Stimulated activated CD4-positive, alpha-beta T cell treated with anti-CD3 and anti-CD28 coated beads, Interleukin-4, amount 100 ng/mL, for 4 hours (primary cell): ENCODE data around the gene KLC4.
"Not testable (repeated sequence)": the region's sequence is repeated elsewhere in the genome, so short reads cannot be mapped to it uniquely, and the experiment has no call there.

Experiments
- DNase-seq, 2 experiments: peaks; one replicate each; pipeline ENCODE4 v3.0.0-alpha.2; 2020

KLC4 gene

DNA sequence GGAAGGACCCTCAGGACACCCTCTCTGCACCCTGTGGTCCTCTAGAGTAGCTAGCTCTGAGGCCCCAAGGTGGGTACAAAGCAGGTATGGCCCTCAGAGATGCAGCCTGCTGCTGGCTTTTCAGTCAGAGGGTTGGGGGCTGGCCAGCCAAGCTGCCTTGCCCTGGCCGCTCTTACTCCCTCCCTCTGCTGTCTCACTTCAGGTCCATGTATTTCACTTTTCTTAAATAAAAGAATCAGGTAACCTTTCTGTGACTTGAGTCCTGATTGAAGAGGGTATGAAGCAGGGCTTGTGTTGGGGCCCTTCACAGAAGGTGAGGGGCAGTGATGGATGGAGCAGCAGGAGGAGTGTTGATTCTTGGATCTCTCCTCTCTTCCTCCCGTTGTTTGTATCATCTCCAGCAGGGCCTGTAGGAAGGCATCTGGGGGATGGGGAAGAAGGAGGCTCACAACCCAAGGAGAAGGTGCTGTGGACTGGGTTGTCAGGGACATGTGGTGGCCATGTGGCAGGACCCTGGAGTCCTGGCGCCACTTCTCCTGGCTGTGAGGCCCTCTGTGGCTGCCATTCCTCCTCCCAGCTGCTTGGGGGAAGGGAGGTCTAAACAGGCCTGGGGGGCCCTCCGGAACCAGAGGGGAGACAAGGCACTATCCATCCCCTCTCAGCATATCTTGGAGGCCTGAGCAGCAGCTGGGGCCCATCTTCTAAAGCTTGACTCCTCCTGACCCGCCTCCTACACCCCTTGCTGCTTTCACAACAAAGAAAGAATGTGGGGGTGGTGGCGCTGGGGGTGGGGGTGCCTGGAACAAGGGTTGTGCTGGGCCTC is 15.6 kb downstream of the KLC4 start:
- DNase-seq = no peak

DNA sequence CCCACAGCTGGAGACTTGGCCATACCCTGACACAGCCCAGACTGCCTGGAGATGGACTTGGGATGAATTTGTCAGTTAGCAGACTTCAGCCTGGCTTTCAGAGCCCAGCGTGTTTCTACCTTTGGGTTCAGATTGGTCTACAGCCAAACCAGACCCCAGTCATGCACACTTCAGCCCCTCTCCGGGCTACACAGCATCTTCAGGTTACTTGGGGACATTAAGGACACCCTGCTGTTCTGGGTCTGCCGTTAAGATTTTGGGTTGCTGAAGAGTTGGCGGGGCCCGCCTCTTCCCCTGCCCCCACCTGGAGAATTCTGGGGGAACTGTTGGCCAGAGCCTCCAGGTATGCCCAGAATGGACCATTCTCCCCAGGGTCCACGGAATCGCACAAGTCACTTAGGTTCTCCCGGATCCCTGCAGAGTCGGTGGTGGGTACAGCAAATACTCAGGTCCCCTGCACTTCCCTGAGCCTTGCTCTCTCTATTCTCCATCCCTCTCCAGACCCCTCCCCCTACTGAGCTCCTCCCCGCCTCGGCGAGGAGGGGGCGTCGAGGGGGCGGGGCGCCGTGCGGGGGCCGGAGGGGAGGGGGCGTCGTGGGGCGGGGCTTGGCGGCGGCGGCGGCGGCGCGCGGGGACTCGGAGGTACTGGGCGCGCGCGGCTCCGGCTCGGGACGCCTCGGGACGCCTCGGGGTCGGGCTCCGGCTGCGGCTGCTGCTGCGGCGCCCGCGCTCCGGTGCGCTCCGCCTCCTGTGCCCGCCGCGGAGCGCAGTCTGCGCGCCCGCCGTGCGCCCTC is 16.4 kb downstream of the KLC4 start, which contains the start of gene PTK7:
TSS of gene PTK7 (plus strand) at position 645 of the 794 bp plus-strand sequence. CDS start 175 bp downstream, outside the sequence.
- peak; percentile 34 to 48 for DNase-seq

DNA sequence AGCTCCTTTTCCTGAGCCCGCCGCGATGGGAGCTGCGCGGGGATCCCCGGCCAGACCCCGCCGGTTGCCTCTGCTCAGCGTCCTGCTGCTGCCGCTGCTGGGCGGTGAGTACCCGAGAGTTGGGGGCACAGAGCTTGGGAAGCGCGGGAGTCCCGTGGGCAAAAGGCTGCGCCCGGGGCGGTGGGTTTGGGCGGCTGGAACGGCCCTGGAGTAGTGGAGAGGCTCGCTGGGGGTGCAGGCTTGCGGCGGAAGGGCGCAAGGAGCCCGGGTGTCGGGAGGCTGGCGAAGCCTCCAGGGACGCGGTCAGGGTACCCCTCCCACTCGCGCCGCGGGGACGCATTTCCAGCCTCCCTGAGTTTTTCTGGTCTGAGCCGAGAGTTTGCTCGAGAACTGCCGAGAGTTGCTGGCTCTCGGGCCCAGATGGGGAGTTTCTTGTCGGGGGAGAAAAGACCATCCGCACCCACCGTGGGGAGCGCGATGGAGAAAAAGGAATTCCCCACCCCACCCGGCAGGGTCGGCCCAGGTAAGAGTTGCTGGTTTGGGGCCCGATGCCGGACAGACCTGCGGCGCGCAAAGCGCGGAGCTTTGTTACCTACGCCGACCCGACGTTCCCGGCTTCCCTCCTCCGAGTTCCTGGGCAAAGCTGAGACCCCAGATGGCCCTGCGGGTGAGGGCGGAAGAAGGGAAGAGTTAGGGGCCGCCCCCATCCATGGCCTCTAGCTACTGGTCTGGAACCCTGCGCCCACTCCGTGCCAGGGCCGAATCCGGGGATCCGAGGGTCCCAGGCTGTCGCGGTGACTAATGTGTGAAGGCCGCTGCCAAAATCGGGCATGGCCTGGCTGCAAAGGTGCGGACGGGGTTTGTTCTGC is 17.3 kb downstream of the KLC4 start:
- no peak for DNase-seq

DNA sequence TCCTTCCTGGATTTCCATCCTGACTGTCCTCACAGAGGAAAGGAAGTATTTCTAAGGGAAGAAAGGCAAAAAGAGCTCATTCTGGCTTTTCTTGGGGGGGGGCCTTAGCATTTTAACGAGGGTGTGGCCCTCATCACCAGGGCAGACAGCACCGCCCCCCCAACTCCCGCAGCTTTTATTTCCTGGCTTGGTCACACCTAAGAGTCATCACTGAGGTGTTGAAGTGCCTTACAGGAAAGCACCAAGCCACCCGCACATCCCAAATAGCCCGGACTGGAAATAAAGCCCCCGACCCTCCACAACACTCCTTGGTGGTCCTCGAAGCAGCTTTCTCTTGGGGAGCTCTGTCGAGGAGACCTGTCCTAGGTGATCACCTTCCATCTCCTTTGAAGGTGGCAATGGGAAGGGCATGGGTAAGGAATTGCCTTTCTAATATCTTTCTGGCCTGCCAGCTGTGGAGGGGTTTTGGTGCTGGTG is 17.9 kb downstream of the KLC4 start:
- DNase-seq = no peak

DNA sequence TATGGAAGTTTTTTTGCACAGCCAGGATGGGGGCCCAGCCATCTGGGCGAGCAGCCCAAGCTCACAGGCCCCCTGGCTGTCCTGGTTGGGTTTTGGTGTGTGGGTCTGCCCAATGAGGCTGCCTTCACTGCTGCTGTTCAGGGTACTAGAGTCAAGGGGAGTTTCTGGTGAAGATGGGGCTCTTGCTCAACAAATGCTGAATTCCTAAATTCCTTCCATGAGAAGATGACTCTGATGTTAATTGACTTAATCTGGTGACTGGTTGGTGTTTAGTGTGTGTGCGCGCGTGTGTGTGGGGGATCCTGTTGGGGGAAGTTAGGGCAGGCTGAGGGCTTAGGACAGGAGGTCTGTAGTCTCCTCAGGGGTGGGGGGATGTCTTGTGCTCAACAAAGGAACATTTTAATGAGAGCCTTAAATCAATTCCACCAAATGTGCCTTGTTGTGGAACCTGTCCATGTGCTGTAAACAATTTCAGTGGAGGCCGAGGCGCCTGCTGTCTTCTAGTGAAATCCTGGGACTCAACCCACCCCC is 18.6 kb downstream of the KLC4 start:
- no peak for DNase-seq

DNA sequence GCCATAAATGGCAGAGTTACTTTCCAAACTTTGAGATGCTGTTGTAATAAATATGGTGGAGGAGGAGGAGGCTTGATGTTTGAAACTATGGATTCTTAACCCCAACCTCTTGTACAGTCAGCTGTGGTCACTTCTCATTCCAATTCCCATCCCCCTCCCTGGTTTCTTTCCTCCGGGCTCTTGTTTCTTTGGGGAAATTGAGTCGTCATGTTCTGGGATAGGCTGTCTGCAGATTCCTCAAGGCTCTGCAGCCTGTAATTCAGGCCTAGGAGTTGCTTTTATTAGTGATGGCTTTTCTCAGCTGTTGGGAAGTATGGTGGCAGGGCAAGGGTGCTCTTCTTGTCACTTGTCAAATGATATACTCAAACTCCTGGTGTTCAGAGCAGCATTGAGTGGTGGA is 19.3 kb downstream of the KLC4 start:
- DNase-seq = no peak

DNA sequence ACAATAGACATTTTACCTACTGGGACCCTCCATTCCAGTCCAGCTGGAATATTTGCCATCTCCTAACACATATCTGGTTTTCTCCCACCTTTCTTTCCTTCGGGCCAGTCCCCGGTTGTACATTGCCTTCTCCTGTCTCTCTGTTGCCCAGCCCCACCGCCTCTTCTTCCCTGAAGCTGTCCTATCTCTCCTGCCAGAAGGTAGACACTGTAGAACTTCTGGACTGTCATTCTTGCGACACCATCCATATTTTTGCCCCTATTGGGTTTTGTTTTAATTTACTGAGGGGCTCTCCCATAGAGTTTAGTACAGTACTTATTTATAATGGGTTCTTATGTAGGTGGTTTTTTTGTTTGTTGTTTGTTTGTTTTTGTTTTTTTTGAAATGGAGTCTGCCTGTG is 21.6 kb downstream of the KLC4 start:
- no peak for DNase-seq

DNA sequence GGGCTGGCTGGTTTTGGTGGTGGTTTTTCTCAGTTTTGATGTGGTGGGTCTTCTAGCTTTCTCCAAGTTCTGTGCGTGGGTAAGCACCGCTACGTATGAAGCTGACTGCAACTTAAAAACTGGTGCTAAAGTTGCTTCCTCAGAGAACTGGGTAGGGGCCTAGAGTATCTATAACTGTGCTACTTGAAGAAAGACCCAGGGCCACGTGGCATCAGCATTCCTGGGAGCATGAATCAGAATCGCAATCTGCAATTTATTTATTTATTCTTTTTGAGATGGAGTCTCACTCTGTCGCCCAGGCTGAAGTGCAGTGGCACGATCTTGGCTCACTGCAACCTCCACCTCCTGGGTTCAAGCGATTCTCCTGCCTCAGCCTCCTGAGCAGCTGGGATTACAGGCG is 22.5 kb downstream of the KLC4 start:
- not testable (repeated sequence) for DNase-seq

DNA sequence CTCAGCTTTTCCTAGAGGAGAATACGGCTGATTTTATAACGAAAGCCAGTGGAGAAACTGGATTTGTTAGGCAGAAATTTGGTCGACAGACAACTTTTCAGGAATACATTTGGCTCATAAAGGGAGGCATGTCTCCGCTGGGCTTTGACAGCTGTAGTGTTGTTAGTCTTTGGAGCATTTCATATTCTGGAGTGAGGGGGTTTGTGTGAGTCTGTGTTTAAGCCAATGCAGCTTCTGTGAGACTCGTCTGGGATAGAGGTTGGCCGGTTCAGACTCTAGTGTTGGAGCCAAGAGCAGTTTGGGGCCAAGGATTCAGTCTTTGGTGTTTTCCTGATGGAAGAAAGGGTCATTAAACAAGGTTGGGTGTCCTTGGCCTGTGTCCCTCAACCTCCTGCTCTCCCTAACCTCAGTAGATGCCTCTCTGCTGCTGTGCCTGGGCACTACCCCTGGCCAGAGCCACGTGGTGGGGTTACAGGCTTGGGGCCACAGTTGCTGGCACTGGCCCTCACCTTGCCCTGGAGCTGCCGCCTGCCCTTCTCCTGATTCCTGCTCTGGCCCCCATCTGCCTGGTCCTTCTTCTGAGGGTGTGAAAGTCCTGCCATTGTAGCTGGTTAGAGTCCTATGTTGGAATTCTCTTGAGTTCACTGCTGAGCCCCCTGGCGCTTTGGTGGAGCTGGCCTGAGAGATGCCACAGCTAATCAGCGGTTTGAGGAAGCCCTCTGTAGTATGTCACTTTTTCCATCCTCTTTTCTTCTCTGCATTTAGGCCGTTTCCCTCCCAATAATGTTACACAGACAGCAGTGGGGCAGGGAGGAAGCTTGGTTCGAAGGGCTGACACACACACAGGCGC is 23.6 kb downstream of the KLC4 start:
- DNase-seq = no peak

DNA sequence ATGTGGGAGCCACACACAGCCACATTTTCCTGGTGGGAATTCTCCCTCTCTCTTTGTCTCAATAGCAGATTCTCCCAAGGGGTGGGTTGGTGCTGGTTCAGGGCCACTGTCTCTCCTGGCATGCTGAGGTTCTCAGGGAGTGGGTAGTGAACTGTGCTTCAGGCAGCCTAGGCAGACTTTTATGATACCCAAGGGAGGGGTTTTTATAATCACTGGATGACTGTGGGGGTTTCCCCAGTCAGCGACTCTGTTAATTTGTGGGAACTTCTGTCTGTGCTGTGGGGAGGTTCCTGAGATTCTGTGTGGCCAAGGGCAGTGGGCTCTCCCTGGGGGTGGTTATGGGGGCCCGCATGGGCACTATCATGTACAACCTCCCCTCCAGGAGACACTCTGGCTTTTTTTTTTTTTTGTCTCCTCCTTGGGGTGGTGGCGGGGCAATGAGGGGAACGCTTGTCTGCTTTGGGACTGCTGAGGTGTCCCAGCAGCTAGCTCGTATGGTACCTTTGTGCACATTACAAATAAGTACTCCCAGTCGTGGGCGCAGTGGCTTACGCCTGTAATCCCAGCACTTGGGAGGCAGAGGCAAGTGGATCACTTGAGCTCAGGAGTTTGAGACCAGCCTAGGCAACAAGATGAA is 26.7 kb downstream of the KLC4 start:
- DNase-seq = no peak

DNA sequence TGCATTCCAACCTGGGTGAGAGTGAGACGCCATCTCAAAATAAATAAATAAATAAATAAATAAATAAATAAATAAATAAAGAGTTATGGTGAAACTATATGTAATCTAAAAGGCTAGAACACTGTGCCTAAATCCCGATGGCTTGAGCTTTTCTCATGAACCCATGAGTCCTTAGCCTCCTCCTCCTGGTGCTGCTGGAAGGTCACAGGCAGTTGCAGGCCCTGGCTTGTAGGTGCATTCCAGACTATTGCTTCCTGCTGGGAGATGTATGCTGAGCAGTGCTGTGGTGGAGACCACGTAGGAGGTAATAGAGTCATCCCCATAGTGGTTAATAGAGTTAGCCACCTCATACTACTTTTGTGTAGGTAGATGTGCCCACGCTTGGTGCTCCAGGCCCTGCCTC is 29.2 kb downstream of the KLC4 start:
- no peak for DNase-seq

DNA sequence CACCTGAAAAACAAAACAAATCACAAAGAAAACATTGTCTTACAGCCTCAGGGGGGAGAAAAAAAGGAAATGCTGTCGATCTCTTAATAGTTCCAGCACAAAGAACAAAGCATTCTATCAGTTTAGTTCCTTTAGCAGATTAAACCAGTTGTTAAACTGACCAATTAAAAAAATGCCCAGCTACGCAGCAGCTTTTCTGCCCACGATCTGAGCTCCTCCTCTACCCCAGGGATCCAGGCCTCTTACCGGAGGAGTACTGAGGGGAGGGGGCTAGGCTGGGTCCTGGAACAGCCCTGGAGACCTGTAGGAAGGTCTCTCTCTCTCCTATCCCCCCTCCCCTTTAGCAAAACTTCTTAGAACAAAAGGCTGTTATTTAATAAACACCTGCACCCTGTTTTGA is 30.0 kb downstream of the KLC4 start:
- DNase-seq = no peak

DNA sequence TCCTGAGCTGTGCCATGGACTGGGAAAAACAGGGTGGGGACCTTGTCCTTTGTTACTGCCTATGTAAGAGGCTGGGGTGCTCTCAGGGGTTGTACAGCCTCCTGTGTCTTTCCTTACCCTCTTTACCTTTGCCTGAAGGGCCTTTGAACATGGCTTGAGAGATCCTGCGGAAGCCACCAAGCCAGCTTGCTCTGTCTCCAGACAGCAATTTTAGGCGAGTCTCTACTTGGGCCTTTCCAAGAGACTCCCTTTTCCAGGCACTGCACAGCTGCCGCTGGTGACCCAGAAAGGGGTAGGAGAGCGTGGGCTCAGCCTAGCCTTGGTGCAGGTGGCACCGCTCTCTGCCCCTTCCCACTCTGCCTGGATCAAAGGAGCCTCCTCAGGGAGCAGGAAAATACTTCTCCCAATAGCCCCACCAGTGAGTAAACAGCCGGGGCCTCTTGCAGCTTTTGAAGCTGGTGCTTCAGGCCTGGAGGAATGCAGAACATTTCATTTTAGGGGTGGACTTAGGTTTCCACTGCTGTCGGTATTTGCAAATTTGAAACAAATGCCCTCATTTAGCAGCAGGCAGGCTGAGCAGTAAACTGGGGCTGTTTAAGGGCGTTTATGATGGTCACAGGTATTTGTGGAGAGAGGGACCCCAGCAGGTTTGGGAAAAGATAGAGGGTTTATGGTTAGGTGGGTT is 30.6 kb downstream of the KLC4 start:
- no peak for DNase-seq

DNA sequence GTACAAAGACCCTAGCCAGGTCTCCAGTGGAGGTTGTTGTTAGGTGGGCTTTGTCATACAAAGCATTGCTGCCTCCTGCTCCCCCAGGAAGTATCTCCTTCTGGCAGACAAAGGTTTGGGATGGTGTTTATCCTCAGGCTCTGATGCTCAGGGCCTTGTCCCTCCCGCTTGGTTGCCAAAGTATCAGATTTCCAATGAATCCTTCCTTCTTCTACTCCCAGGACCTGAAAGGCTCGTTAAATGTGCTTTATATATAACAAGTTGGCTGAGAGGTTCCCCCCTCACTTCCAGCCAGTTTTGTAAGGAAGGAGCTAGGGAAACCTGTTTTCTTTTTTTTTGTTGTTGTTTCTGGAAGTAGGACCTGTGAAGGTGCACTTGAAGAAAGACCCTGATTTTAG is 31.1 kb downstream of the KLC4 start:
- DNase-seq = no peak

DNA sequence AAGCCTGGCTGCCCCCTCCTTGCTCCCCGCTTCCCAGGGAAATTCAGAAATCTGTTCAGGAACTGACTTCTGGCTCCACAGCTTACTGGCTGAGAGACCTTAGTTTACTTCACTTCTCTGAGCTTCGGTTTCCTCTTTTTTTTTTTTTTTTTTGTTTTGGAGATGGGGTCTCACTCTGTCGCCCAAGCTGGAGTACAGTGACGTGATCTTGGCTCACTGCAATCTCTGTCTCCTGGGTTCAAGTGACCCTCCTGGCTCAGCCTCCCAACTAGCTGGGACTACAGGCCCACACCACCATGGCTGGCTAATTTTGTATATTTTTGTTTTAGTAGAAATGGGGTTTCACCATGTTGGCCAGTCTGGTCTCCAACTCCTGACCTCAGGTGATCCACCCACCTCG is 31.6 kb downstream of the KLC4 start:
- DNase-seq = no peak

DNA sequence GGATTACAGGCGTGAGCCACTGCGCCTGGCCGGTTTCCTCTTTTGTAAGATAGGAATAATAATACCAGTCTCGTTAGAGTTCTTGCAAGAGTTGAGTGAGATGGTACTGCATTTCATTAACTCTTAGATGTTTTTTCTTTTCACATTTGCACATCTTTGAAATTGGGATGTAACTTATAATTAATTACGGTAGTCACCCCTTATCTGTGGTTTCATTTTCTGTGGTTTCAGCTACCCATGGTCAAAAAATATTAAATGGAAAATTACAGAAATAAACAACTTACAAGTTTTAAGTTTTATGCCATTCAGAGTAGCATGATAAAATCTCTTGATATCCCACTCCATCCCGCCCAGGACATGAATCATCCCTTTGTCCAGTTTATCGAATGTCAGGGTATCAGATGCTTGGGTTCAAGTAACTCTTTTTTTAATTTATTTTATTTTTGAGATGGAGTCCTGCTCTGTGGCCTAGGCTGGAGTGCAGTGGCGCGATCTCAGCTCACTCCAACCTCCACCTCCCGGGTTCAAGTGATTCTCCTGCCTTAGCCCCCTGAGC is 32.1 kb downstream of the KLC4 start:
- DNase-seq = no peak

DNA sequence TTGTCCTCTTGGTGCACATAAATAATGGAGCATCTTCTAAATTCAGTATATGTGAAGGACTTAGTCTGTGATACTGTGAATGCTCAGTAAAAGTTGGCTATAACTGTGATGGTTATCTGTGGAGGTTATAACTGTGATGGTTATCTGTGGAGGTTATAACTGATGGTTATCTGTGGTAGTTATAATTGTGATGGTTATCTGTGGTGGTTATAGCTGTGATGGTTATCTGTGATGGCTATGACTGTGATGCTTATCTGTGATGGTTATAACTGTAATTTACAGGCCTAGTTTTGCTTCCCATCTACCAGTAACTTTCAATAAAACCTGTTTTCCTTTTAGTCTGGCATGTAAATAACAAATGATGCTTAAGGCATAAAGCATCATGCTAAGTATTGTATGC is 33.2 kb downstream of the KLC4 start:
- no peak for DNase-seq

DNA sequence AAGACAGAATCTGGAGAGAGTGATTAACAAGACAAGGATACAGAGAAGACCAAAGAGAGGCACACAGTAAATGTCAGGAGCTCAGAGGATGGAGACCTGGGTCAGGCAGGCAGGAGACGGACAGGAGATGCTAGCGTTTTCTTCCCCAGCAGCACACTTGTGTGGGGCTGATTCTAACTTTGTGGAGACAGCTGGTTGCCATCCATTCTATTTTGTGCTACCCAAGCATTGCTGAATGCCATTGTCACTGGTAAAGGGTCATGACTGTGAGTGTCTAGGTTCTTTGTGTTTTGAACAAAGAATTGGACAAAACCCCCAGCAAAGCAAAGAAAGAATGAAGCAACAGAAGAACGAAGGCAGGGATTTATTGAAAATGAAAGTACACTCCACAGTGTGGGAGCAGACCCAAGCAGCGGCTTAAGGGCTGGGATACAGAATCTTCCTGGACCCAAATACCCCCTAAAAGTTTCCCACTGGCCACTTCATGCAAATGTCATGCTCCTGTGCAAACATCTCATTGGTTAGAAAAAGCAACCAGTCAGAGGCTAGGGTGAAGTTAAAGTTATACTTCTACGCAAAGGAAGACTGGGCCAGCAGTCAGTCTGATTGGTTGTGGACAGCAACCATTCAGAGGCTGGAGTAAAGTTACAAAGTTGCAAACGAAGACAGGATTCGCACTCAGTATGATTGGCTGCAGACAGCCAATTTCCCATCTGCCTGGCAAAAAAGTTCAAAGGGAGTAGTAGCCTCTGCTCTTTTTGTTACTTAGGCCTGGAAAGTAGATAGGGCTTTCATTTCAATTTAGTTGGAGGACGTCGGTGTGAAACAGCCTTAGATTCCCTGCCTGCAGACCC is 34.2 kb downstream of the KLC4 start:
- DNase-seq = no peak

DNA sequence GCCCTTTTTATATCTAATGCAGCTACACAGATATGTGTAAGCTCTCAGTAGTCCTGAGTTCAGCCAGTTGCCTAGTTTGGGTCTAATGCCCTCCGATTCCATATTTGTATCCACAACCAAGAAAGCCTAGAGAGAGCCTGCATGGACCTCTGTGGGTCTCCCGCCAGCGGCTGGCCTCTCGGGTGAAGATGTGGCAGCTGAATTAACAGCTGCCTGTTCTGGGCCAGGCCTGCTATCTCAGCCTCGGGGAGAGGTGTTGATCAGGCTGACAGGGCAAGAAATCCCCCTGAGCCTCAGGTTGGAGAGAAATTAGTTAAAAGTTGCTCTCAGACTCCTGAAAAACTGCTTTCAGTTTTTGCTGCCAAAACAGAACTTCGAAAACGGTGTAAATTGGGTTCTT is 36.5 kb downstream of the KLC4 start:
- no peak for DNase-seq
